Breast epithelium (tissue), 4 donors: ENCODE results near the gene WDR31. TPM values are rescaled to one million over a fixed set of nuclear protein-coding genes. Genes with fewer than 3 reads are reported as not detected.
A peak's percentile ranks its signal among the peaks of the same experiment; 100 is the strongest.

Experiments
- DNase-seq, 2 donors: peaks; one replicate each; pipeline ENCODE4 v3.0.0-alpha.2; 2019; ENCODE audit warnings: low spot score in 2 of 2
- H3K27ac ChIP-seq, 2 donors: fragments of 200-600 bp; sonication (generic) in 1 of 2; one replicate each; pipeline ENCODE4 v1.5.1; 2016 to 2019; ENCODE audit warnings: mild to moderate bottlenecking in 1 of 2
- H3K27me3 ChIP-seq, 2 donors: fragments of 200-600 bp; sonication (generic) in 1 of 2; one replicate each; pipeline versions ENCODE4 v1.5.1 to v1.6.0; 2017 to 2019; ENCODE audit warnings: control low read depth in 1 of 2, mild to moderate bottlenecking in 1 of 2
- H3K36me3 ChIP-seq: fragments of 200-600 bp; one replicate; pipeline ENCODE4 v1.5.1; 2019
- H3K4me1 ChIP-seq, 2 donors: fragments of 200-600 bp; sonication (generic); one replicate each; pipeline ENCODE4 v1.5.1; 2016 to 2019; ENCODE audit warnings: control low read depth in 1 of 2
- H3K4me3 ChIP-seq, 3 donors: fragments of 200-600 bp; sonication (generic); 1 replicate in 2 of 3; 2 replicates in 1 of 3; pipeline ENCODE4 v1.5.1; 2016 to 2019; ENCODE audit warnings: mild to moderate bottlenecking in 3 of 3, moderate library complexity in 2 of 3
- H3K9me3 ChIP-seq, 2 donors: fragments of 200-600 bp; sonication (generic) in 1 of 2; one replicate each; pipeline ENCODE4 v1.5.1; 2016 to 2019; ENCODE audit warnings: control low read depth in 1 of 2
- POLR2A ChIP-seq: fragments of 450-650 bp; IDR thresholded peaks from one replicate; pipeline ENCODE4 v1.6.1; 2016; ENCODE audit warnings: antibody characterized with exemption, mild to moderate bottlenecking, moderate library complexity
- POLR2AphosphoS5 ChIP-seq, 3 donors: sonication (generic); formaldehyde crosslinking; IDR thresholded peaks; one replicate each; pipeline ENCODE4 v1.6.1; 2017; ENCODE audit warnings: antibody characterized with exemption in 3 of 3
- intact Hi-C: fragments of 100-400 bp; cut with DNase I; formaldehyde crosslinking; loops from one replicate; pipeline ENCODE4 v1.15.1; 2023; ENCODE audit warnings: low total_unique reads
- total RNA-seq, 3 donors: library from RNA; depleted of rRNA; stranded (reverse); fragments of >200 nt; gene quantifications; one replicate each; pipeline ENCODE4 v1.1.0, GENCODE V29; 2016
- TF ChIP-seq, protein P1 (sequence below), 3 donors: fragments of 450-650 bp; IDR thresholded peaks; one replicate each; pipeline ENCODE4 v1.5.1; 2016 to 2017; ENCODE audit warnings: antibody characterized with exemption in 3 of 3, mild to moderate bottlenecking in 3 of 3, moderate library complexity in 3 of 3

Gene WDR31
- total RNA-seq, 3 donors from 2014 or later = 1.9 to 4.0 (median 3.6) TPM

DNA sequence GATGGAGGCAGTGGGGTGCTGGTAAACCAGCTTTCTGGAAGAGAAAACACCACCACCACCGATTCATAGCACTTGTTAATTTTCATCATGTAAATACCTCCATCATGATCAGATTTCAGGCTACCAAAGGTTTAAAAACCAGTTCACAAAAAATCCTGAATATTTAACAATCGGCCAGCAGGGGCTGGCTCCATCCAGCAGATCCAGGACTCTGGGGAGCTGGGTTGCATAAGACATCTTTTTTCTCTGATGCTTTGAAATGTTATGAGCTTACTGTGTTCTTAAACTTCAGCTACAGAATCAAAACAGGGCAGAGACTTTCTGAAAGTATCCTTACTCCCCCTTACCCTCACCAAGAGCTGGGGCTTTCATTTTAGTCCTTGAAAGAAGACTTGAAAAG lies 22.3 kb downstream of the WDR31 start:
- no peaks in the 10 kb centered on the region for H3K36me3 ChIP-seq
- no peak for DNase-seq
- no peaks in the 10 kb centered on the region for H3K4me1 ChIP-seq
- H3K4me3 ChIP-seq = no peak overlapping the region
- intact Hi-C loops = no loop called here
- H3K27me3 ChIP-seq = no peaks in the 10 kb centered on the region
- H3K9me3 ChIP-seq = no peaks in the 10 kb centered on the region
- TF ChIP-seq, protein P1, sequence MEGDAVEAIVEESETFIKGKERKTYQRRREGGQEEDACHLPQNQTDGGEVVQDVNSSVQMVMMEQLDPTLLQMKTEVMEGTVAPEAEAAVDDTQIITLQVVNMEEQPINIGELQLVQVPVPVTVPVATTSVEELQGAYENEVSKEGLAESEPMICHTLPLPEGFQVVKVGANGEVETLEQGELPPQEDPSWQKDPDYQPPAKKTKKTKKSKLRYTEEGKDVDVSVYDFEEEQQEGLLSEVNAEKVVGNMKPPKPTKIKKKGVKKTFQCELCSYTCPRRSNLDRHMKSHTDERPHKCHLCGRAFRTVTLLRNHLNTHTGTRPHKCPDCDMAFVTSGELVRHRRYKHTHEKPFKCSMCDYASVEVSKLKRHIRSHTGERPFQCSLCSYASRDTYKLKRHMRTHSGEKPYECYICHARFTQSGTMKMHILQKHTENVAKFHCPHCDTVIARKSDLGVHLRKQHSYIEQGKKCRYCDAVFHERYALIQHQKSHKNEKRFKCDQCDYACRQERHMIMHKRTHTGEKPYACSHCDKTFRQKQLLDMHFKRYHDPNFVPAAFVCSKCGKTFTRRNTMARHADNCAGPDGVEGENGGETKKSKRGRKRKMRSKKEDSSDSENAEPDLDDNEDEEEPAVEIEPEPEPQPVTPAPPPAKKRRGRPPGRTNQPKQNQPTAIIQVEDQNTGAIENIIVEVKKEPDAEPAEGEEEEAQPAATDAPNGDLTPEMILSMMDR (IDR thresholded peaks at IDR 0.05) = peak in 1 of 3 donors; percentile 17
- TF ChIP-seq POLR2AphosphoS5 (IDR thresholded peaks at IDR 0.05) = no peak
- TF ChIP-seq POLR2A = no peak
- H3K27ac ChIP-seq = no peak overlapping the region

DNA sequence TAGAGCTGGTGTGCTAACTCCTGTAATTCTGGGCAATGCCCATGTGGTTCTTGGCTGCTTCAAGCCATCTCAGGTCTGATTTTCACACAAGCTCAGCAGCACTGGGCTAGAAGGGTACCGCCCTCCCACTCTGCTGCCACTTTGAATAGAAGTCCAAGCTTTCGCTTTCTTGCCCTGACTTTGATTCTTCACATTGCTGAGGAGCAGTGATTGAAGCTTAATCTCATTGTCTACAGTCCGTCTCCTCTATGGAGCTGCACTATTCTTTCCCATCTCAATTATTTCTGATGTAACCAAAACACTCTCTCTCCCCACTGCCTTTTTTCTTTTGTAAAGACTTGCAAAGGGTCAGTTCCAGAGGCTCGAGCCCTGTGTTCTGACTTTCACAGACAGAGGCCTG lies 24.0 kb downstream of the WDR31 start:
- Histone ChIP-seq H3K27me3 (no peaks in the 10 kb centered on the region), H3K4me3 (no peak overlapping the region), H3K36me3 (no peaks in the 10 kb centered on the region), H3K4me1 (no peaks in the 10 kb centered on the region), H3K9me3 (no peaks in the 10 kb centered on the region), H3K27ac (no peak overlapping the region)
- DNase-seq = no peak
- intact Hi-C loops = no loop called here
- TF ChIP-seq, protein P1 (IDR thresholded peaks at IDR 0.05) = no peak
- no peak for TF ChIP-seq POLR2AphosphoS5 (IDR thresholded peaks at IDR 0.05)
- no peak for TF ChIP-seq POLR2A

DNA sequence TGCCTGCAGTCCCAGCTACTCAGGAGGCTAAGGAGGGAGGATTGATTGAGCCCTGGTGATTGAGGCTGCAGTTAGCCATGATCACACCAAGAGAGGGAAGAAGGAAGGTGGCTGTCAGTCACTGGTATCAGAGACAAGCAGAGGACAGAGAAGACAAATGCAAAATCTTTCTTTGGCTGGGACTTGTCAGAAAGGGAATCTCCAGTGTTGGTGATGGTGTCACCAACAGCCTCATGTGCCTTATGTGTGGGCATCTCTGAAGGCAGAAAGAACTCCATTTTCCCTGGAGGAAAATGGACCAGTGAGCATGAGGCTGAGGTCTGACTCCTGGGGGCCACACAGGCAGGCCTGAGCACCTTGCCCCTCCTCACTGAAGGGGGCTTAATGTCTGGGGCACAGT lies 24.8 kb downstream of the WDR31 start:
- H3K9me3 ChIP-seq = no peaks in the 10 kb centered on the region
- H3K4me1 ChIP-seq = no peaks in the 10 kb centered on the region
- no peak for DNase-seq
- intact Hi-C loops = no loop called here
- H3K4me3 ChIP-seq = no peak overlapping the region
- TF ChIP-seq POLR2A = no peak
- no peak for TF ChIP-seq POLR2AphosphoS5 (IDR thresholded peaks at IDR 0.05)
- TF ChIP-seq, protein P1 (IDR thresholded peaks at IDR 0.05) = no peak
- no peaks in the 10 kb centered on the region for H3K27me3 ChIP-seq
- H3K36me3 ChIP-seq = no peaks in the 10 kb centered on the region
- no peak overlapping the region for H3K27ac ChIP-seq

DNA sequence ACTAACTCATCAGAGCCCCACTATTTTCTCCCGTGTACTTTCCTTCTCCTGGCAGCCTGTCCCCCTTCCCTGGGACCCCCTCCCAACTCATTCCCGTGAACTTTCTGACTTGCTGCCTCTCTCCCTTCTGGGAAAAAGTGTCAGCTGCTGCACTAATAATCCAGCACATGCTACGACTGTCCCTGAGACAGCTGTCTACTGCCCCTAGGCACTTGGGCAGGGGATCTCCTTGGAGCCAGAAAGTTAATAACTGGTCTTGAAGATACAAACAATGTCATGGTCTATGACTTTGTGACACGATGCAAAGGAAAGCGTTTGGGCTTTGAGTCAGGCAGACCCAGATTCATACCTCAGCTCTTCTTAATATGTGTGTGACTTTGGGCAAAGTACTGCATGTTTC lies 26.8 kb downstream of the WDR31 start:
- DNase-seq = no peak
- TF ChIP-seq POLR2AphosphoS5 (IDR thresholded peaks at IDR 0.05) = no peak
- TF ChIP-seq POLR2A = no peak
- TF ChIP-seq, protein P1 (IDR thresholded peaks at IDR 0.05) = no peak
- no peak overlapping the region for H3K4me3 ChIP-seq

DNA sequence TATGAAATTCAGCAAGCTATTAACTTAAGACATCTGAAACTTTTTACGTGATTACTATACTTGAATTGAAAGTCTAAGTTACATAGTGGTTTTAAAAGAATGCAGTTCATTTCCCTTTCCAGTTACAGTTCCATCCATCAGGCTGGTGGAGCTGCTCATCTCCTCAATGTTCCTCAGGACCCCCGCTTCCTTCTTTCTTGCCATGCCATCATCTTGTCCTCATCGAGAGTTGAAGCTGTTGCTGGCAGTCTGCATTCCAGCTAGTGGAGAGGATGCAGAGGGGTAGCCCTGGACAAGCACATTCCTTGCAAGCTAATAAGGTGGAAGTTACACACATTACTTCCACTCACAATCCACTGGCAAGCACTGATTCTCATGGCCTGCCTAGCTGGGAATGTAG lies 28.1 kb downstream of the WDR31 start:
- Histone ChIP-seq H3K27ac (no peak overlapping the region), H3K27me3 (no peaks in the 10 kb centered on the region), H3K4me3 (no peak overlapping the region), H3K9me3 (no peaks in the 10 kb centered on the region), H3K36me3 (no peaks in the 10 kb centered on the region), H3K4me1 (peaks cover 0 to 6% of the 10 kb centered on the region in 2 donors)
- no peak for DNase-seq
- intact Hi-C loops = no loop called here
- TF ChIP-seq POLR2AphosphoS5 (IDR thresholded peaks at IDR 0.05) (no peak), POLR2A (no peak)
- TF ChIP-seq, protein P1 (IDR thresholded peaks at IDR 0.05) = no peak

More for the DNA sequence above, 26.8 kb downstream of the WDR31 start:
- Histone ChIP-seq H3K4me1 (peaks cover 0 to 6% of the 10 kb centered on the region in 2 donors), H3K27ac (no peak overlapping the region), H3K36me3 (no peaks in the 10 kb centered on the region), H3K9me3 (no peaks in the 10 kb centered on the region), H3K27me3 (no peaks in the 10 kb centered on the region)
- intact Hi-C loops = no loop called here
